Esophagus squamous epithelium (tissue), 5 donors: ENCODE data around the gene CMYA5. TPM values are rescaled to one million over a fixed set of nuclear protein-coding genes. Genes with fewer than 3 reads are reported as not detected.

ENCODE experiments used
- DNase-seq: peaks from one replicate; lab custom pipeline; 2025; lab: John Stamatoyannopoulos, UW
- H3K27ac ChIP-seq, 4 donors: fragments of 200-600 bp; sonication (generic); one replicate each; pipeline ENCODE4 v1.5.1; 2016 to 2019; ENCODE audit warnings: mild to moderate bottlenecking in 1 of 4
- H3K27me3 ChIP-seq, 4 donors: fragments of 200-600 bp; sonication (generic); 1 replicate in 3 of 4; 2 replicates in 1 of 4; pipeline versions ENCODE4 v1.5.1 to v1.6.0; 2017 to 2021; ENCODE audit warnings: antibody characterized with exemption in 1 of 4
- H3K36me3 ChIP-seq, 3 donors: fragments of 200-600 bp; sonication (generic); one replicate each; pipeline ENCODE4 v1.5.1; 2016 to 2019
- H3K4me1 ChIP-seq, 3 donors: fragments of 200-600 bp; sonication (generic); one replicate each; pipeline ENCODE4 v1.5.1; 2017 to 2019
- H3K4me3 ChIP-seq, 4 donors: fragments of 200-600 bp; sonication (generic); 1 replicate in 3 of 4; 2 replicates in 1 of 4; pipeline ENCODE4 v1.5.1; 2016 to 2019; ENCODE audit warnings: mild to moderate bottlenecking in 2 of 4, moderate library complexity in 1 of 4
- H3K9me3 ChIP-seq, 3 donors: fragments of 200-600 bp; sonication (generic); one replicate each; pipeline ENCODE4 v1.5.1; 2016 to 2019
- CTCF ChIP-seq, 6 experiments: fragments of 450-650 bp in 4 of 6; fragments of 200-600 bp in 2 of 6; sonication (generic) in 2 of 6; IDR thresholded peaks; one replicate each; pipeline ENCODE4 v1.5.1; 2016 to 2019; ENCODE audit warnings: antibody characterized with exemption in 6 of 6, mild to moderate bottlenecking in 4 of 6, moderate library complexity in 4 of 6
- POLR2A ChIP-seq, 4 donors: fragments of 450-650 bp; IDR thresholded peaks; one replicate each; pipeline ENCODE4 v1.6.1; 2017; ENCODE audit warnings: antibody characterized with exemption in 4 of 4, mild to moderate bottlenecking in 4 of 4, moderate library complexity in 3 of 4
- WGBS, 2 donors: methylation state at CpG; one replicate each; pipeline ENCODE4 v1.1.5; 2018; 5-methylcytosine and 5-hydroxymethylcytosine counted together
- intact Hi-C: fragments of 100-400 bp; cut with DNase I; formaldehyde crosslinking; loops from one replicate; pipeline ENCODE4 v1.15.0; 2022
- total RNA-seq, 4 donors: library from RNA; depleted of rRNA; stranded (reverse); fragments of >200 nt; gene quantifications; one replicate each; pipeline ENCODE4 v1.1.0, GENCODE V29; 2016
- donor health status: DM: yes; HTN: yes; CAD: no.

CMYA5 gene
- total RNA-seq, 4 donors from 2014 or later: 0.11 to 3.6 (median 0.81) TPM

- Histone ChIP-seq H3K27ac (no peak overlapping the region), H3K27me3 (no peaks in the 10 kb centered on the region), H3K36me3 (no peaks in the 10 kb centered on the region), H3K4me1 (peaks cover 0 to 3% (median 0%) of the 10 kb centered on the region in 3 donors), H3K4me3 (no peak overlapping the region), H3K9me3 (no peaks in the 10 kb centered on the region)
- TF ChIP-seq CTCF (IDR thresholded peaks at IDR 0.05): no peak
- TF ChIP-seq POLR2A (IDR thresholded peaks at IDR 0.05): no peak
- WGBS, 2 donors: 92 to 94% methylated on average over 4 to 8 of the region's 8 CpGs
- intact Hi-C loops: no loop called here
- DNase-seq: no peak
Observed at GRCh38 chr5:79800979-79801827, 111.6 kb downstream of the CMYA5 start.

GRCh38 chr5:79802406-79802805 is 112.8 kb downstream of the CMYA5 start:
- TF ChIP-seq POLR2A (IDR thresholded peaks at IDR 0.05): no peak
- TF ChIP-seq CTCF (IDR thresholded peaks at IDR 0.05): no peak

GRCh38 chr5:79803007-79803406 is 113.4 kb downstream of the CMYA5 start:
- H3K4me1 ChIP-seq: peaks cover 0 to 3% (median 0%) of the 10 kb centered on the region in 3 donors
- no peaks in the 10 kb centered on the region for H3K36me3 ChIP-seq
- TF ChIP-seq POLR2A (IDR thresholded peaks at IDR 0.05): no peak
- no peak for TF ChIP-seq CTCF (IDR thresholded peaks at IDR 0.05)
- H3K27me3 ChIP-seq: no peaks in the 10 kb centered on the region
- no peaks in the 10 kb centered on the region for H3K9me3 ChIP-seq
- intact Hi-C loops: no loop called here
- H3K4me3 ChIP-seq: no peak overlapping the region
- WGBS, 2 donors: 79 to 88% methylated on average over 1 to 2 of the region's 2 CpGs
- no peak for DNase-seq
- no peak overlapping the region for H3K27ac ChIP-seq

More at GRCh38 chr5:79802406-79802805, 112.8 kb downstream of the CMYA5 start:
- Histone ChIP-seq H3K4me3 (no peak overlapping the region), H3K36me3 (no peaks in the 10 kb centered on the region), H3K9me3 (no peaks in the 10 kb centered on the region), H3K4me1 (peaks cover 0 to 3% (median 0%) of the 10 kb centered on the region in 3 donors), H3K27me3 (no peaks in the 10 kb centered on the region), H3K27ac (no peak overlapping the region)
- 45 to 53% methylated on average over 1 of the region's 1 CpG for WGBS, 2 donors
- intact Hi-C loops: no loop called here
- DNase-seq: no peak

GRCh38 chr5:79806741-79807140 is 117.1 kb downstream of the CMYA5 start:
- TF ChIP-seq CTCF (IDR thresholded peaks at IDR 0.05): no peak
- no peak for TF ChIP-seq POLR2A (IDR thresholded peaks at IDR 0.05)
- no peak overlapping the region for H3K4me3 ChIP-seq
- no peaks in the 10 kb centered on the region for H3K4me1 ChIP-seq
- 40 to 52% methylated on average over 3 of the region's 3 CpGs for WGBS, 2 donors
- no peaks in the 10 kb centered on the region for H3K9me3 ChIP-seq
- DNase-seq: no peak
- no peak overlapping the region for H3K27ac ChIP-seq
- intact Hi-C loops: no loop called here
- H3K27me3 ChIP-seq: no peaks in the 10 kb centered on the region
- no peaks in the 10 kb centered on the region for H3K36me3 ChIP-seq

GRCh38 chr5:79809743-79810142 is 120.1 kb downstream of the CMYA5 start:
- Histone ChIP-seq H3K4me1 (no peaks in the 10 kb centered on the region), H3K4me3 (no peak overlapping the region), H3K27me3 (no peaks in the 10 kb centered on the region), H3K27ac (no peak overlapping the region), H3K36me3 (no peaks in the 10 kb centered on the region), H3K9me3 (no peaks in the 10 kb centered on the region)
- TF ChIP-seq CTCF (IDR thresholded peaks at IDR 0.05): no peak
- no peak for TF ChIP-seq POLR2A (IDR thresholded peaks at IDR 0.05)
- no peak for DNase-seq
- intact Hi-C loops: no loop called here
- WGBS, 2 donors: 52 to 61% methylated on average over 3 of the region's 3 CpGs
